ENCODE data around the gene PCDH7.

DNA sequence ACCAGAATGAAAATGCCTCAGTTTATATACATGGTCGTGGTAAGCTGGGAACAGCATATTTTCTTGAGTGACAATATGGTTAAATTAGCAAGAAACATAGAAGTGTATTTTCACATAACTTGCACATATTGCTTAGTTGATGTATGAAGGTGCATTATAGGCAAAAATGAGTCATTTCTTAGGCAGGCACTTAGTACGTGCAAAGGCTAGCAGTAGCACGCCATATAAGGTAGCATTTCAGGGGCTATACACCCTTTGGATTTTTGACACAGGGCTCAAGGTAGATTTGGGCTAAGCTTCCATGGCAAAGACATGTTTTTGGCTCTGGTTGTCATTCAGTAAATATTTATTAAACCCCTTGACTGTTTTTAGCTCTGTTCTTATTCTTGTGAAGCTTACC, 33.1 kb downstream of the PCDH7 start:
- TF ChIP-seq POLR2A (IDR thresholded peaks at IDR 0.05; ENCODE audit: low read depth, low read length): no peak
- no peak for TF ChIP-seq POLR2AphosphoS5 (IDR thresholded peaks at IDR 0.05; ENCODE audit: low read depth, low read length)
- TF ChIP-seq TAF1 (IDR thresholded peaks at IDR 0.05; ENCODE audit: borderline replicate concordance, low read depth, low read length): no peak

Data from GM12892 (cell line).